SU-DHL-6 (cell line): ENCODE results near the gene CYSRT1.

Source experiments
- H2AFZ ChIP-seq: fragments of 200-600 bp; sonication (generic); 2 replicates; pipeline ENCODE4 v1.6.1; 2014; ENCODE audit warnings: low read depth, mild to moderate bottlenecking, moderate library complexity, mixed read lengths, antibody characterized with exemption, low read length; ENCODE audit not compliant: severe bottlenecking
- H3F3A ChIP-seq: fragments of 200-600 bp; shearing (Covaris generic); 2 replicates; pipeline ENCODE4 v1.6.0; 2016; ENCODE audit warnings: antibody characterized with exemption, mild to moderate bottlenecking; ENCODE audit not compliant: insufficient read depth
- H3K27ac ChIP-seq: fragments of 200-600 bp; sonication (generic); 2 replicates; pipeline ENCODE4 v1.5.1; 2016; ENCODE audit warnings: low read depth, mild to moderate bottlenecking, low read length, moderate library complexity, mixed read lengths
- H3K27me3 ChIP-seq: fragments of 200-600 bp; sonication (generic), shearing (Covaris generic); 2 replicates; pipeline ENCODE4 v1.6.0; 2014; ENCODE audit warnings: mild to moderate bottlenecking, low read length
- H3K36me3 ChIP-seq: fragments of 200-600 bp; sonication (generic); 2 replicates; pipeline ENCODE4 v1.6.1; 2014; ENCODE audit warnings: mild to moderate bottlenecking, low read length, mixed read lengths
- H3K4me2 ChIP-seq: fragments of 300-600, 200-600 bp; shearing (Covaris generic), sonication (generic); 2 replicates; pipeline ENCODE4 v1.6.0; 2014; ENCODE audit warnings: low read length, low read depth, mild to moderate bottlenecking; ENCODE audit not compliant: poor library complexity, severe bottlenecking
- H3K4me3 ChIP-seq: fragments of 200-600 bp; sonication (generic); 2 replicates; pipeline ENCODE4 v1.5.1; 2014; ENCODE audit warnings: antibody characterized with exemption, low read length, mild to moderate bottlenecking, mixed read lengths; ENCODE audit not compliant: insufficient read depth, poor library complexity, severe bottlenecking
- H3K79me2 ChIP-seq: fragments of 200-600 bp; sonication (generic); 2 replicates; pipeline ENCODE4 v1.6.1; 2014; ENCODE audit warnings: mild to moderate bottlenecking, low read length, moderate library complexity; ENCODE audit not compliant: insufficient read depth
- H3K9ac ChIP-seq: fragments of 200-600 bp; sonication (generic); 2 replicates; pipeline ENCODE4 v1.7.0; 2014; ENCODE audit warnings: mild to moderate bottlenecking, low read length
- H3K9me2 ChIP-seq: fragments of 200-600 bp; sonication (generic); replicated peaks from 2 replicates; pipeline ENCODE4 v1.6.1; 2014; ENCODE audit warnings: low read length; ENCODE audit not compliant: insufficient read depth
- H3K9me3 ChIP-seq: fragments of 200-600 bp; sonication (generic); 2 replicates; pipeline ENCODE4 v1.6.1; 2014; ENCODE audit warnings: low read length, mixed read lengths; ENCODE audit not compliant: insufficient read depth
- H4K20me1 ChIP-seq: fragments of 200-600 bp; sonication (generic); 2 replicates; pipeline ENCODE4 v1.6.1; 2014; ENCODE audit warnings: low read depth, mild to moderate bottlenecking, antibody characterized with exemption, low read length, moderate library complexity, mixed read lengths
- CTCF ChIP-seq: fragments of 200-600 bp; sonication (generic); IDR thresholded peaks from one replicate; pipeline ENCODE4 v1.5.1; 2017; ENCODE audit warnings: antibody characterized with exemption, mild to moderate bottlenecking, low read length, moderate library complexity; ENCODE audit not compliant: insufficient read depth, poor library complexity, severe bottlenecking
- EZH2phosphoT487 ChIP-seq: fragments of 200-600 bp; sonication (generic), shearing (Covaris generic); conservative IDR thresholded peaks from 2 replicates; pipeline ENCODE4 v1.6.1; 2018; ENCODE audit warnings: mild to moderate bottlenecking, antibody characterized with exemption, low read length, moderate library complexity, mixed read lengths

Gene CYSRT1

DNA sequence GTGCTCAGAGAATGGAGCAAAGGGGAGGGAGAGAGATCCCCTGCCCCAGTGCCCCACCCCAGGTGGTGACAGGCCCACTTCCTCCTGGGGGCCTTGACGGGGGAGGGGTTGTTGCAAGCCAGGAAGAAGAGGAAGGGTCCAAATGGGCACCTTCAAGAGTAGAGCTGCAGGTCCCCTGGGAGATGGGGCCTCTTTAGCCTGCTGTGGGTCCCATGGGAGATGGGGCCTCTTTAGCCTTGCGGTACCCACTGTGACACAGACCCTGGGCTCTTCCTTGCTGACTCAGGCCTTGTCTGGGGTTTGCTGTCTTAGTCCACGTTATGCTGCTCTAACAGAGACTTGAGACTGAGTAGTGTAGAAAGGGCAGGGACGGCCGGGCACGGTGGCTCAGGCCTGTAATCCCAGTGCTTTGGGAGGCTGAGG lies 43.0 kb downstream of the CYSRT1 start:
- Histone ChIP-seq H3K36me3 (no peaks in the 10 kb centered on the region), H3K9me3 (no peaks in the 10 kb centered on the region), H3K27ac (peak overlapping the region; percentile 78), H3K9ac (no peak overlapping the region), H3K4me3 (no peak overlapping the region), H3F3A (0 out of 2 replicates have a peak, but pooled peaks cover 9% of the 10 kb centered on the region), H4K20me1 (no peaks in the 10 kb centered on the region), H3K79me2 (no peaks in the 10 kb centered on the region), H3K4me2 (peak overlapping the region; percentile 41), H2AFZ (no peak overlapping the region), H3K27me3 (no peaks in the 10 kb centered on the region), H3K9me2 (no peaks in the 10 kb centered on the region)
- TF ChIP-seq EZH2phosphoT487 (no peak), CTCF (no peak)

DNA sequence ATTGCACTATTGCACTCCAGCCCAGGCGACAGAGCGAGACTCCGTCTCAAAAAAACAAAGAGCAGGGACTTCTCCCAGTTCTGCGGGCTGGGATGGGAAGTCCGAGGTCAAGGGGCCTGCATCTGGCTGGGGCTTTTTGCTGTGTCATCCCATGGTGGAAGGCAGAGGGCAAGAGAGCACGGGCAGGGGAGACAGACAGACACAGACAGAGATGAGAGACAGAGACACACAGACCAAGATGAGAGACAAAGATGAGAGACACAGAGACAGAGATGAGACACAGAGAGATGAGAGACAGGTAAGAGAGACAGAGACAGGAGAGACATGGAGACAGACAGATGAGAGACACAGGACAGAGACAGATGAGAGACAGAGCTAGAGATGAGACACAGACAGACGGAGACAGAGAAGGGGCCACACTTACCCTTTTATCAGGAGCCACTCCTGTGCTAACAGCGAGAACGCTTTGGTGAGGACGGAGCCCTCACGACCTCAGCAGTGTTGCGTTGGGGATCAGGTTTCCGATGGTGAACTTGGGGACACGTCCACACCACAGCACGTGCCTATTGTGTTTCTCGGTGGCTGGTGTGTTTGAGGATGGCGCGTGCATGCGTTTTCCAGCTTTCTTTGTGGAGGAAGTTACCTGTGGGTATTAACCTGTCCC lies 43.7 kb downstream of the CYSRT1 start:
- Histone ChIP-seq H3K27me3 (no peaks in the 10 kb centered on the region), H3K9ac (peak overlapping the region; percentile 11; the same call in 1 of the 2 replicates), H3K9me2 (no peaks in the 10 kb centered on the region), H3K4me2 (peak overlapping the region; percentile 41), H3K9me3 (no peaks in the 10 kb centered on the region), H3K27ac (peak overlapping the region; percentile 78), H3K4me3 (no peak overlapping the region), H2AFZ (no peak overlapping the region), H3F3A (0 out of 2 replicates have a peak, but pooled peaks cover 9% of the 10 kb centered on the region), H4K20me1 (no peaks in the 10 kb centered on the region), H3K79me2 (no peaks in the 10 kb centered on the region), H3K36me3 (no peaks in the 10 kb centered on the region)
- no peak for TF ChIP-seq CTCF
- no peak for TF ChIP-seq EZH2phosphoT487

DNA sequence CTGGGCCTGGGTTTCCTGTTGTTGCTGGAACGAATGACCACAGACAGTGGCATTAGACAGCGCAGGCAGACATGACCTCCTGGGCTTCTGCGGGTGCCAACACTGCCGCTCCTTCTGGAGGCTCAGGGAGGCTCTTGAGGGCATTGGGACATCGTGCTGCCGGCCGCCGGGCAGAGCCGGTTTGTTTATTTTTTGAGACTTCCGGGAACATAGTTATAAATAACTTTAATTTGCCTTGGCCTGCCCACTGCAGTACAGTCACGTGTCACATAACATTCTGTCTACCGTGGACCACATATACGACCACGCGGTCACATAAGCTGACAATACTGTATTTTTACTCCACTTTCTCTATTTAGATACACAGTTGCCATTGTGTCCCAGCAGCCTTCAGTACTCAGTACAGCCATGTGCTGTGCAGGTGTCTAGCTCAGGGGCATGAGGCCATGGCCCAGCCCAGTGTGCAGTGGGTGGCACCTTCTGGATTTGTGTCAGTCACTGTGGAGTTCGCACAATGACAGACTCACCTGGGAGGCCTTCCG lies 44.3 kb downstream of the CYSRT1 start:
- no peaks in the 10 kb centered on the region for H3K79me2 ChIP-seq
- H3K9me2 ChIP-seq, result no peaks in the 10 kb centered on the region
- no peaks in the 10 kb centered on the region for H3K9me3 ChIP-seq
- no peaks in the 10 kb centered on the region for H3K27me3 ChIP-seq
- TF ChIP-seq EZH2phosphoT487 (no peak), CTCF (no peak)
- no peak overlapping the region for H2AFZ ChIP-seq
- no peaks in the 10 kb centered on the region for H4K20me1 ChIP-seq
- H3K4me3 ChIP-seq, result no peak overlapping the region
- H3F3A ChIP-seq, result 0 out of 2 replicates have a peak, but pooled peaks cover 9% of the 10 kb centered on the region
- peak overlapping the region; percentile 11; the same call in 1 of the 2 replicates for H3K9ac ChIP-seq
- H3K4me2 ChIP-seq, result peak overlapping the region; percentile 41
- H3K27ac ChIP-seq, result peak overlapping the region; percentile 78
- H3K36me3 ChIP-seq, result no peaks in the 10 kb centered on the region
